Measurements from ENCODE around the gene CPO. TPM values are rescaled to one million over a fixed set of nuclear protein-coding genes. Genes with fewer than 3 reads are reported as not detected.

The CPO gene
- total RNA-seq, 1 experiment from 2014 or later: 0.32 TPM

DNA sequence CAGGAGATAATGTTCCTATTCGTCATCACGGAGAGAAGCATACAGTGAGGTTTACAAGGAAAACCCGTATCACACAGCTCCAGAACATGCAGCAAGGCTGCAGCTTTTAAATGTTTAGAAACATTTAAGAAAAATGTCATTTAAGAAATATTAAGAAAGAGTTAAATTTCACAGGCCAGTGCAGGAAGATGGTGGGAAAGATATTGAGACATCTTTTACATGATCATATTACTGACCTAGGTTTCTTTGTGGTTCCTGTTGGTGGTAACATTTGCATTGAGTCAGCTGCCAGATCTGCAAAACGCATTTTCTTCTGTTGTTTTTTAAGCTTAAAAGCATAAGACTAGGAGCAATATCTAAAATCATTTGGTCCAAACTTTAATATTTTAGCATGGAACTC, 44.9 kb downstream of the CPO start:
- H3K9ac ChIP-seq (ENCODE audit: low read length): no peak overlapping the region
- H3K4me1 ChIP-seq (ENCODE audit: control insufficient read depth in 1 of 2, insufficient read depth in 2 of 2, low read length in 2 of 2): peaks cover 0 to 2% of the 10 kb centered on the region in 2 experiments; a peak in 2 of 4 replicates
- no peaks in the 10 kb centered on the region for H3K9me2 ChIP-seq (ENCODE audit: insufficient read depth)
- no TSS peak for BruUV-seq (replicated peaks)
- no peak overlapping the region for H3K27ac ChIP-seq (ENCODE audit: low read depth, low read length)
- H3K4me3 ChIP-seq (replicated peaks in 1 of 2; ENCODE audit: low read depth in 1 of 2, low read length in 2 of 2): no peak overlapping the region
- H3K9me3 ChIP-seq (ENCODE audit: control insufficient read depth in 1 of 2, insufficient read depth in 1 of 2, low read depth in 1 of 2, low read length in 2 of 2): no peaks in the 10 kb centered on the region
- DNase-seq (ENCODE audit: low read depth, low spot score) (no peak), ATAC-seq (no peak)
- ChIA-PET POLR2A (no interaction called here), CTCF (interaction anchor here (4.0 kb wide), 1 partner anchor 489 kb away, joined by 30 read pairs; no protein-coding TSS in a partner anchor), RAD21 (ENCODE audit: low non-redundant PET in 1 of 2, low total read pairs in 2 of 2, uncharacterized antibody in 2 of 2, unreplicated experiment in 2 of 2) (no interaction called here)
- H3K36me3 ChIP-seq (ENCODE audit: control insufficient read depth in 1 of 2, insufficient read depth in 2 of 2, low read length in 2 of 2): no peaks in the 10 kb centered on the region
- intact Hi-C loops (cut with micrococcal nuclease): loop anchor here (5.0 to 10.0 kb wide), 3 partner anchors 251 to 1061 kb away; no protein-coding TSS in a partner anchor
- H3K27me3 ChIP-seq (ENCODE audit: insufficient read depth, low read length): no peaks in the 10 kb centered on the region
- H4K20me1 ChIP-seq (ENCODE audit: insufficient read depth): no peaks in the 10 kb centered on the region
- H3K79me2 ChIP-seq (ENCODE audit: insufficient read depth, low read length): no peaks in the 10 kb centered on the region
- no peak overlapping the region for H2AFZ ChIP-seq (ENCODE audit: low read depth, low read length, poor library complexity, severe bottlenecking)
- H3K4me2 ChIP-seq (ENCODE audit: low read length): no peak overlapping the region
- TF ChIP-seq ZBTB33 (IDR thresholded peaks at IDR 0.05; ENCODE audit: extremely low read depth, insufficient replicate concordance, low read length): no peak
- TF ChIP-seq, protein P1, sequence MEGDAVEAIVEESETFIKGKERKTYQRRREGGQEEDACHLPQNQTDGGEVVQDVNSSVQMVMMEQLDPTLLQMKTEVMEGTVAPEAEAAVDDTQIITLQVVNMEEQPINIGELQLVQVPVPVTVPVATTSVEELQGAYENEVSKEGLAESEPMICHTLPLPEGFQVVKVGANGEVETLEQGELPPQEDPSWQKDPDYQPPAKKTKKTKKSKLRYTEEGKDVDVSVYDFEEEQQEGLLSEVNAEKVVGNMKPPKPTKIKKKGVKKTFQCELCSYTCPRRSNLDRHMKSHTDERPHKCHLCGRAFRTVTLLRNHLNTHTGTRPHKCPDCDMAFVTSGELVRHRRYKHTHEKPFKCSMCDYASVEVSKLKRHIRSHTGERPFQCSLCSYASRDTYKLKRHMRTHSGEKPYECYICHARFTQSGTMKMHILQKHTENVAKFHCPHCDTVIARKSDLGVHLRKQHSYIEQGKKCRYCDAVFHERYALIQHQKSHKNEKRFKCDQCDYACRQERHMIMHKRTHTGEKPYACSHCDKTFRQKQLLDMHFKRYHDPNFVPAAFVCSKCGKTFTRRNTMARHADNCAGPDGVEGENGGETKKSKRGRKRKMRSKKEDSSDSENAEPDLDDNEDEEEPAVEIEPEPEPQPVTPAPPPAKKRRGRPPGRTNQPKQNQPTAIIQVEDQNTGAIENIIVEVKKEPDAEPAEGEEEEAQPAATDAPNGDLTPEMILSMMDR (IDR thresholded peaks at IDR 0.05 in 2 of 3, conservative IDR thresholded peaks at IDR 0.05 in 1 of 3; ENCODE audit: borderline replicate concordance in 1 of 3, insufficient read depth in 1 of 3, low read depth in 2 of 3, low read length in 2 of 3): no peak
- TF ChIP-seq CEBPB (IDR thresholded peaks at IDR 0.05; ENCODE audit: low read depth): no peak

DNA sequence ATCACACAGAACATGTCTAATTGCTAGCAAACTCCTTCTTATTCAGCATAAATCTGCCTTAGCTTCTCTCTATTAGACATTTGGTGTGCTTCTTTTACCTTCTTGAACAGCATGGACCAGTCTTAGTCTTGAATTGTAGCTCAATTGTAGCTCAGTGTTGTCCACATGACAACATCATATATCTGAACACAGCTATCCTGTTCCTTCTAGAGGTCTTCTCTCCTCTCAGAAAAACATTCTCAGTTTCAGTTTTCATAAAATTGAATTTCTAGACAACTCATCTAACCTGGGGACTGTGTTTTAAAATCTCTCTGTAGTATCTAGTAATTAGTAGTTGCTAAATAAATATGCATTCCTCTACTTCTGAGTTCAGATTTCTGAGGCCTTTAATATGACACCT, 47.6 kb downstream of the CPO start:
- H3K9me3 ChIP-seq (ENCODE audit: control insufficient read depth in 1 of 2, insufficient read depth in 1 of 2, low read depth in 1 of 2, low read length in 2 of 2): no peaks in the 10 kb centered on the region
- no peak overlapping the region for H2AFZ ChIP-seq (ENCODE audit: low read depth, low read length, poor library complexity, severe bottlenecking)
- no peaks in the 10 kb centered on the region for H3K27me3 ChIP-seq (ENCODE audit: insufficient read depth, low read length)
- TF ChIP-seq EGR1 (IDR thresholded peaks at IDR 0.05; ENCODE audit: low read depth) (no peak), EZH2 (IDR thresholded peaks at IDR 0.05) (no peak), SIN3A (IDR thresholded peaks at IDR 0.05; ENCODE audit: low read depth) (no peak), ZNF274 (IDR thresholded peaks at IDR 0.05; ENCODE audit: low read depth, low read length) (no peak), ZBTB33 (IDR thresholded peaks at IDR 0.05; ENCODE audit: extremely low read depth, insufficient replicate concordance, low read length) (no peak), ZFX (IDR thresholded peaks at IDR 0.05) (no peak), ATF3 (IDR thresholded peaks at IDR 0.05) (no peak)
- TF ChIP-seq, protein P1 (IDR thresholded peaks at IDR 0.05 in 2 of 3, conservative IDR thresholded peaks at IDR 0.05 in 1 of 3; ENCODE audit: borderline replicate concordance in 1 of 3, insufficient read depth in 1 of 3, low read depth in 2 of 3, low read length in 2 of 3): no peak
- peaks cover 0 to 4% of the 10 kb centered on the region in 2 experiments; a peak in 2 of 4 replicates for H3K4me1 ChIP-seq (ENCODE audit: control insufficient read depth in 1 of 2, insufficient read depth in 2 of 2, low read length in 2 of 2)
- no peaks in the 10 kb centered on the region for H4K20me1 ChIP-seq (ENCODE audit: insufficient read depth)
- intact Hi-C loops (cut with micrococcal nuclease): loop anchor here (10.0 kb wide), 2 partner anchors 248 to 1058 kb away; no protein-coding TSS in a partner anchor
- DNase-seq (ENCODE audit: low read depth, low spot score) (no peak), ATAC-seq (no peak)
- H3K9ac ChIP-seq (ENCODE audit: low read length): no peak overlapping the region
- ChIA-PET RAD21 (ENCODE audit: low non-redundant PET in 1 of 2, low total read pairs in 2 of 2, uncharacterized antibody in 2 of 2, unreplicated experiment in 2 of 2) (no interaction called here), CTCF (interaction anchor here (0.6 kb wide), 1 partner anchor 486 kb away, joined by 3 read pairs; no protein-coding TSS in a partner anchor), POLR2A (no interaction called here)
- BruUV-seq (replicated peaks): no TSS peak
- no peak overlapping the region for H3K4me3 ChIP-seq (replicated peaks in 1 of 2; ENCODE audit: low read depth in 1 of 2, low read length in 2 of 2)
- H3K79me2 ChIP-seq (ENCODE audit: insufficient read depth, low read length): no peaks in the 10 kb centered on the region
- no peaks in the 10 kb centered on the region for H3K9me2 ChIP-seq (ENCODE audit: insufficient read depth)
- H3K36me3 ChIP-seq (ENCODE audit: control insufficient read depth in 1 of 2, insufficient read depth in 2 of 2, low read length in 2 of 2): no peaks in the 10 kb centered on the region
- H3K4me2 ChIP-seq (ENCODE audit: low read length): no peak overlapping the region
- H3K27ac ChIP-seq (ENCODE audit: low read depth, low read length): no peak overlapping the region

Data from HCT116 (cell line).